Measurements from ENCODE around the gene TLK1.

Gene TLK1

DNA sequence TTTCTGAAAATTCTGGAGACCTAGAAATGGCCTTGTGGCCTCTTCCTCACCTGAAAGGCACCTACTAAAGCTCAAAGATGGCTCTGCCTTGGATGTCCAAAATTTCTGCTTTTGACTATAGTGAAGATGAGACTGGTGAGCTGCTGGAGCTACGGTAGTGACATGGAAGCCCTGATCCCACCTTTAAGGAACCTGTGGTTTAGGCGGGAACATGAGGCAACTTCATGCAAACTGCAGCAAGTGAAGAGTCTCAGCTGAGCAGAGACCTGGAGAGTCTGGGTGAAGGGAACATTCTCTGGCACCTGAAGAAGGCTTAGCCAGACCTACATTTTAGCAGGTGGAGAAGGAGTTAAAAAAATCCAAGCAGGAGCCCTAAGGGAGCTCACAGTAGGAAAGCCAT is 191.7 kb downstream of the TLK1 start:
- no peak for DNase-seq

DNA sequence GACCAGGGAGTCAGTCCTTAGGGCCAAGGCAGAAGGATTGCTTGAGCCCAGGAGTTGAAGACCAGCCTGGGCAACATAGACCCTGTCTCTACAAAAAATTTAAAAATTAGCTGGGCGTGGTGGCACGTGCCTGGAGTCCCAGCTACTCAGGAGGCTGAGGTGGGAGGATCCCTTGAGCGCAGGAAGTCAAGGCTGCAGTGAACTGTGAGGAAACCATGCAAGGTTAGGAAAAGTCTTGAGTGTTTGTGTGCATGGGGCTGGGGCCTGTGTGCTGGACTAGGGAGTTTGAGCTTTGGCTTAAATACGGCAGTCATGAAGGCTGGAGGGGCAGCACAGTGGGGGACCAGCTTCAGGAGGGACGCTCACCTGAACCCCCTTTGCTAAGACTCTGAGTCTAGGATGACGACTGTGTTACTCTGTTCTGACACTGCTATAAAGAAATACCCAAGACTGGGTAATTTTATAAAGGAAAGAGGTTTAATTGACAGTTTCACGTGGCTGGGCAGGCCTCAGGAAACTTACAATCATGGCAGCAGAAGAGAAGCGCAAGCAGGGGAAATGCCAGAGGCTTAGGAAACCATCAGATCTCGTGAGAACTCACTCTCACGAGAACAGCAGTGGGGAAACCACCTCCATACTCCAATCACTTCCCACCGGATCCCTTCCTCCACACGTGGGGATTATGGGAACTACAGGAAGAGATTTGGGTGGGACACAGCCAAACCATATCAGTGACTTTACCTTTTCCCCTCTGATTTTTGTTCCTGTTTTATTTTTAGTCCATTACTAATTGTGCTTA is 192.3 kb downstream of the TLK1 start:
- no peak for DNase-seq

DNA sequence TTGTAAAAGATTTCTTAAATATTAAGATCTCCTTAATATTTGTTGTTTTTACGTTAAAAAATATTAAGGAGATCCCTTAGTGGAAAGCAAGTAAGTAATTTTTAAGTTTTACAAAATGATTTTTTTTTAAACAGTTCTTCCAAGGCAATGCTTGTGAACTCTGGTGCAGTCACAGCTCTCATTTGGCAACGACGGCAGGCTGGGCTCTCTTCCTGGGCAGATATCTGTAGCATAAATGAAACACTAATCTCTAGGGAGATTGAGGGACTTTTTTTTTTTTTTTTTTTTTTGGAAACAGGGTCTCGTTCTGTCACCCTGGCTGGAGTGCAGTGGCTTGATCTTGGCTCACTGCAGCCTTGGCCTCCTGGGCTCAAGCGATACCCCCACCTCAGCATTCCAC is 193.1 kb downstream of the TLK1 start:
- no peak for DNase-seq

DNA sequence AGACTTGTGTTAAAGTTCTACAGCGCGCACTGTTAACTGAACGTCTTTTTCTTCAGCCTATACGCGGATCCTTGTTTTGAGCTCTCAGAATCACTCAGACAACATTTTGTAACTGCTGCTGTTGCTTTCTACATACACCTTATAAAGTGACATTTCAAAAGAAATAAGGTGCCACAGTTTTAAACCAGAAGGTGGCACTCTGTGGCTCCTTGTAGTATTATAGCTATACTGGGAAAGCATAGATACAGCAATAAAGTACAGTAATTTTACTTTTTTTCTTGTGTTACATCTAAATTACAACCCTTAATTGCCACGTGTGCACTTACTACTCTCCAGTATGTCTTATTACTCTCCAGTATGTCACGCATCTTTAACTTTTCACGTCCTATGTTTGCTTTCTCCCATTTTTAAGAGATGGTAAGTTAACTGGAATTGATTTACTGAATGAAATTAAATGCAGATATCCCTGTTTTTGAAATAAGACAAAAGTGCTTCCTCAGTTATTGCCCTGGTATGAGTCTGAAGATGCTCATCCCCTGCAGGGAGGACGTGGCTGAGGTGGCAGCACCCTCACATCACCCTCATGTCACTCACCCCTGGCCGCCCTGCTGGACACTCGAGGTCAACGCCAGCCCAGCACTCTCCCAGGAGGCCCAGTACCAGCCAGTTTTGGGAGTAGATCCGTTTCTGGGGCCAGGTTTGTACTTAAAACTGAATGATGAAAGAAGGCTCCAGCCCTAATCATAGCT is 193.9 kb downstream of the TLK1 start:
- DNase-seq: no peak

DNA sequence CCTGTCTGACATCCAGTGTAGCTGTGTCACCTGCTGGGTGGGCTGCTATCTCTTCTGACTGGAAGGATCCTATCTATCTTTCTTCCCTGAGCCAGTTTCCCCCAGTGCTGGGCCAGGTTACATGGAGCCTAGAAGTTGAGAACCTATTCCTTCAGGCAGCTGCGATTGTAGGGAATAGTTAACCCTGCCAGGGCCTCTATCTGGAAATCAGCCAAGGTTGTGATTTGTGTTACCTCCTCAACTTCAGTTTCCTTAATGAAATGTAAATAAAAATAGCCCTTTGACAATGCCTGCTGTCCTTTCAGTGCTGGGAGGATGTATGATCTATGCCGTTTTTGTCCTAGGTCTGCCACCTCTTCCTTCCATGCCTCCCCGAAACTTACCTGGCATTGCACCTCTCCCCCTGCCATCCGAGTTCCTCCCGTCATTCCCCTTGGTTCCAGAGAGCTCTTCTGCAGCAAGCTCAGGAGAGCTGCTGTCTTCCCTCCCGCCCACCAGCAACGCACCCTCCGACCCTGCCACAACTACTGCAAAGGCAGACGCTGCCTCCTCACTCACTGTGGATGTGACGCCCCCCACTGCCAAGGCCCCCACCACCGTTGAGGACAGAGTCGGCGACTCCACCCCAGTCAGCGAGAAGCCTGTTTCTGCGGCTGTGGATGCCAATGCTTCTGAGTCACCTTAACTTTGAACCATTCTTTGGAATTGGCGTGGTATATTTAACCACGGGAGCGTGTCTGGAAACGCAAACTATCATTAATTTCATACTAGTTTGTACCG is 195.1 kb downstream of the TLK1 start:
- no peak for DNase-seq

DNA sequence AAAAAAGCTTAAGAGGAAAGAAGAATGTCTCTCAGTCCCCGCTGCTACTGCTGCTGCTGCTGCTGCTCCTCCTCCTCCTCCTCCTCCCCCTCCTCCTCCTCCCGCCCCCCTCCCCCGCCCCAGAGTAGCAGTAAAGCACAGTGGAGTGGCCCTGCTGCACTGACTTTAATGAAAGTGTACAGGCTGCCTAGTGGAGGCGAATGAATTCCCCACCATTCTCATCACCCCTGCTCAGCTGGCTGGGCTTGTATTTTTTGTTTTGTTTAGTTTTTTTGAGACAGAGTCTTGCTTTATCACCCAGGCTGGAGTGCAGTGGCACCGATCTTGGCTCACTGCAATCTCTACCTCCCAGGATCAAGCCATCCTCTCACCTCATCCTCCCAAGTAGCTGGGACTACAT is 197.3 kb downstream of the TLK1 start:
- DNase-seq: no peak

DNA sequence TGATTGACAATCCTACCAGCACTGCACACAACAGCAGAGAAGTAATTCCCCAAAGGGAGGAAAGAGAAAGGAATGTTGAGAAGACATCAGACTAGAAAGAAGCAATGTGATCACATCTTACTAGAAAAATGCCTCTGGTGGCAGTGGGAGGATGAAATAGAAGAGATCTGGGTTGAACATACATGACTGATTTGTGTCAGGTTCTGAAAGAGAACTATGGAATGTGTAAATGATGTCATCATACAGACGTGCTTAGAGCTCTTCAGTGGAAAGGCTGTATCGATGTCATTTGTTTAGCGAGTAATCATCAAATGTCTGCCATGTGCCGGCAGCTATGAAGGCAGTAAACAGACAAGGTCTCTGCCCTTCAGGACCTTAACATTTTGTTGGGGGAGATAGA is 206.8 kb downstream of the TLK1 start:
- no peak for DNase-seq

DNA sequence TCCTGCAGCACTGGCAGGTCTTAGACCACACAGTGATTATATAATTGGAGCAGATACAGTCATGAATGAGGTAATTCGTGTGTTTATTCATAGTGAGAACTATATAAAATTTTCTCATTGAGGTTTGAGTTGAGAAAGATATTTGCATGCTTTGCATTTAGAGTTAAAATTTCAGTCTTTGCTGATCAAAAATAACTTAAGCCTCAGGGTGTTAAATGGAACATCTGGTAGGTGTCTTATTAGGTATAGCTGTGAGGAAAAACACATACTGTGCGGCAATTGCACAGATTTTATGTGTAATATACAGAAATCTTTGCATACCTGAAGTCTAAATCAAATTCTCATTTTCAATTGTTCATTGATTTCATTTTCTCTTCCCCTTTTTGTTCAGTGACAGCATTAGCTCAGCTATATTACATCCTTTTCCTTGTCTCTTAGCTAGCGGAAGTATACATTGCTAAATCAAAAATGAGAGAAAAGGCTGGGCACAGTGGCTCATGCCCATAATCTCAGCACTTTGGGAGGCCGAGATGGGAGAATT is 210.4 kb downstream of the TLK1 start:
- DNase-seq: no peak

DNA sequence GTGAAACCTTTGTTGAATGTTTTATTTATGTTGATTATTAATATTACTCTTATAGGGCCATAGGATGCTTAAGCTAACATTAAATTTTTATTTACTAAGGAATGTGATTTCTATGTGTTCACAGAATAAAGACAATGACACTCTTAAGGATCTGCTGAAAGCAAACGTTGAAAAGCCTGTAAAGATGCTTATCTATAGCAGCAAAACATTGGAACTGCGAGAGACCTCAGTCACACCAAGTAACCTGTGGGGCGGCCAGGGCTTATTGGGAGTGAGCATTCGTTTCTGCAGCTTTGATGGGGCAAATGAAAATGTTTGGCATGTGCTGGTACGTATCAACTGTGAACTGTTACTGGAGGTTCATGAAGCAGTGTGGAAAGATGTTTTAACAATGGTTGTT is 211.3 kb downstream of the TLK1 start:
- no peak for DNase-seq

DNA sequence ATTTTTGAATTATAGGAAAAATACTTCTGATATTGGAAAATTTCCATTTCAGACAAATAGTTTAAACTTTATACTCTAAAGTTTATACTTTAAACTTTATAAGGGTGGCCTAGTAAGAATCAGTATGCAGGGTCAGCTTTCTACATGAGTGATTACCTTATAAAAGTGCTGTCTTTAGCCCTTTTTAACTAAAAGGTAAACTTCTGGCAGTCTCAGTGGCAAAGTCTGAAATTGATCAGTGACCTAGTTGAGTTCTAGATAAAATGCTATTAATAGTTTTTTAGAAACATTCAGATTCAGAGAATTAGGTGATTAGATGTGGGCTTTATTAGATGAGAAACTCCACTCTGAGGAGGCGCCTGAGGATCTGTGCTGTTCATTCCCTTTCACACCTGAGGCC is 216.1 kb downstream of the TLK1 start:
- DNase-seq: no peak

DNA sequence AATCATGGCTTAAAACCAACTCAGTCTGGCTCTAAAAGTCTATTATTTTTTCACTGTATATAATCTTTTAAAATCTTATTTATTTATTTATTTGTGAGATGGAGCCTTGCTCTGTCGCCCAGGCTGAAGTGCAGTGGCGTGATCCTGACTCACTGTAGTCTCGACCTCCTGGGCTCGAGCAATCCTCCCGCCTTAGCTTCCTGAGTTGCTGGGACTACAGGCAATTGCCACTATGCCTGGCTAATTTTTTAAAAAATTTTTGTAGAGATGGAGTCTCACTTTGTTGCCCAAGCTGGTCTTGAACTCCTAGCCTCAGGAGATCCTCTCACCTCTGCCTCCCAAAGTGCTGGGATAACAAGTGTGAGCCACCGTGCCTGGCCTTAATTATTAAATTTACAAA is 217.1 kb downstream of the TLK1 start:
- no peak for DNase-seq

DNA sequence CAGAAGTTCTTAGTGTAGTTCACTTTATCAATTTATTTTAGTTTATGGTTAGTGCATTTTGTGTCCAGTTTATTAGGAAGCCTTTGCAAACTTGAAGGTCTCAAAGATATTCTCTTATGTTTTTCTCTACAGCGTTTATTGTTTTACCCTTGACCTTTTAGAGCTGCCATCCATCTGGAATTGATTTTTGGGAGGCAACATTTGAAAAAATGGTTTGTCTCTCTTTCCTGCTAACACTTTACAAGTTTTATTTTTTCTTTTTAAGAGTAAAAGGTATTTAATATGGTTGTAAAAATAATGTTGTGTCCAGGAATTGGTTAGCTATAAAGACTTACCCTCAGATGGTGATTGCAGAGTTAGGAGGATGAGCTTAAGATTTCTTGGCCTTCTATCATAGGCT is 217.7 kb downstream of the TLK1 start:
- DNase-seq: no peak

DNA sequence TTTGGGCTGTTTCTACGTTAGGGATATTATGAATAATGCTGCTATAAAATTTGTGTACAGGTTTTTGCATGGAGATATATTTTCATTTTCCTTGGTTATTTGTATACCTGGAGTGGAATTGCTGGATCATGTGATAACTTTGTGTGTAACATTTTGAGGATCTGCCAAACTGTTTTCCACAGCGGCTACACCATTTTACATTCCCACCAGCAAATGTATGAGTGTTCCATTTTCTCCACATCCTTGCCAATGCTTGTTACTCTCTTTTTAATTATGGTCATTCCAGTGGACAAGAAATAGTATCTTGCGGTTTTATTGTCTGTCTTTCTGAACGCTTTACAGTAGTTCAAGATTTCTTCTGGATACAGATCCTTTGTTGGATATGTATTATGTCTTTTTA is 218.1 kb downstream of the TLK1 start:
- DNase-seq: no peak
